Loucy (cell line): ENCODE measurements around the gene TPRG1L.

Experiments used
- CTCF ChIP-seq: fragments of 200-600 bp; sonication (generic); conservative IDR thresholded peaks from 2 replicates; pipeline ENCODE4 v1.5.1; 2014; ENCODE audit warnings: mild to moderate bottlenecking, antibody characterized with exemption, low read length
- EZH2phosphoT487 ChIP-seq: fragments of 200-600 bp; IDR thresholded peaks from 2 replicates; pipeline ENCODE4 v1.6.1; 2018; ENCODE audit warnings: antibody characterized with exemption, mild to moderate bottlenecking, moderate library complexity, borderline replicate concordance

- TF ChIP-seq EZH2phosphoT487 (no peak), CTCF (no peak)
These were observed 49.6 kb downstream of the TPRG1L start for GRCh38 chr1:3674100-3675094.
